Central memory CD8-positive, alpha-beta T cell (primary cell): ENCODE data around the gene SMYD3.
"Not testable (repeated sequence)": the region's sequence is repeated elsewhere in the genome, so short reads cannot be mapped to it uniquely, and the experiment has no call there.

Experiments
- ATAC-seq: fragments of 150-1000 bp; cut with Tn5 transposase; replicated peaks from 2 replicates; pipeline ENCODE4 v1.10.0; 2022; ENCODE audit warnings: mild to moderate bottlenecking, moderate FRiP score, moderate number of reproducible peaks; ENCODE audit not compliant: poor library complexity, severe bottlenecking; ENCODE audit errors: extremely low read depth
- DNase-seq, 2 donors: peaks; one replicate each; pipeline ENCODE4 v3.0.0; 2021; ENCODE audit warnings: low spot score in 2 of 2
- H3K27ac Mint-ChIP-seq: one replicate; pipeline ENCODE4 v1.8.0; 2022; ENCODE audit warnings: low read depth, mild to moderate bottlenecking, moderate library complexity, mixed read lengths
- H3K27me3 Mint-ChIP-seq: one replicate; pipeline ENCODE4 v1.8.0; 2022; ENCODE audit warnings: mixed read lengths
- H3K36me3 Mint-ChIP-seq: one replicate; pipeline ENCODE4 v1.8.0; 2022; ENCODE audit warnings: mild to moderate bottlenecking, moderate library complexity, mixed read lengths; ENCODE audit not compliant: insufficient read depth
- H3K4me1 Mint-ChIP-seq: one replicate; pipeline ENCODE4 v1.8.0; 2022; ENCODE audit warnings: mixed read lengths
- H3K4me3 Mint-ChIP-seq: one replicate; pipeline ENCODE4 v1.8.0; 2022; ENCODE audit warnings: mild to moderate bottlenecking, moderate library complexity, mixed read lengths
- H3K9me3 Mint-ChIP-seq: one replicate; pipeline ENCODE4 v1.8.0; 2022; ENCODE audit warnings: mixed read lengths

The SMYD3 gene

GRCh38 chr1:246080031-246080430 lies 427.0 kb downstream of the SMYD3 start:
- DNase-seq (no peak), ATAC-seq (no peak)
- Mint-ChIP-seq H3K27ac (no peak overlapping the region), H3K36me3 (peaks cover 2% of the 10 kb centered on the region), H3K4me3 (no peak overlapping the region), H3K9me3 (peaks cover 6% of the 10 kb centered on the region), H3K4me1 (peaks cover 10% of the 10 kb centered on the region), H3K27me3 (no peaks in the 10 kb centered on the region)

GRCh38 chr1:246078888-246079252 lies 428.2 kb downstream of the SMYD3 start:
- Mint-ChIP-seq H3K4me3 (no peak overlapping the region), H3K9me3 (peaks cover 6% of the 10 kb centered on the region), H3K27ac (no peak overlapping the region), H3K36me3 (peaks cover 2% of the 10 kb centered on the region), H3K27me3 (no peaks in the 10 kb centered on the region), H3K4me1 (peaks cover 10% of the 10 kb centered on the region)
- DNase-seq (no peak), ATAC-seq (no peak)

DNA sequence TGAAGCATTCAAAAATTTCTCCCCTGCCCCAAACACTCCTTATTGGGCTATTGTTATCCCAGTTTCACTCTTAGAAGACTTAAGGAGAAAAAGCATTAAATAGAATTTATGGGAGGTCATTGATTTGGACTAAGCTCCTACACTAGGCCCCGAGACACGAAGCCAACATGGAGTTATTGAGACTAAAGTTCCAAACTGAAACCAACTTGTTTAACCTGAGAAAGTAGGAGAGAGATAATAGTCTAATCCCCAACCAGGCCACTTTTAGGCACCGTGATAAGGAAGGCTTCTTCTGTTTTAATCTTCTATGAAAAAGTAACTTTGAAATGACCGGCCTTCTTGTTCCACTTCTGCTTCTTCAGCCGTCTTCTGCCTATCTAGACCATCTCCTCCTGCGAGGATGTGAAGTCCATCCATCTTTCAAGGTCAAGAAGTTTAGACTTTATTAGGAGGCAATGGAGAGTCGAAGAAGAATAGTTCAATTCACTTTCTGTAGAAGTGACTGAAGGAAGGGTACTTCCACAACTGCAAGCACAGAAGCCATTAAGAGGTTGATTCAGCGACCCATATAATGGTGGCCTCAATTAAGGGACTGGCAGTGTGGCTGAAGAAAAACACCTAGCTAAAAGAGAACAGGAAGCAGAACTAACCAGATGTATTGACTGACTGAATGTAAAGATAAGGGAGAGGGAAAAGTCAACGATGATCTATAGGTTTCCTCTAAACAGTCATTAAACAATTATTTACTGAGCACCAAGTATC lies 428.8 kb downstream of the SMYD3 start:
- ATAC-seq (no peak), DNase-seq (no peak)
- no peaks in the 10 kb centered on the region for H3K27me3 Mint-ChIP-seq
- no peak overlapping the region for H3K27ac Mint-ChIP-seq
- peaks cover 10% of the 10 kb centered on the region for H3K4me1 Mint-ChIP-seq
- H3K9me3 Mint-ChIP-seq = peaks cover 3% of the 10 kb centered on the region
- peaks cover 2% of the 10 kb centered on the region for H3K36me3 Mint-ChIP-seq
- H3K4me3 Mint-ChIP-seq = no peak overlapping the region

DNA sequence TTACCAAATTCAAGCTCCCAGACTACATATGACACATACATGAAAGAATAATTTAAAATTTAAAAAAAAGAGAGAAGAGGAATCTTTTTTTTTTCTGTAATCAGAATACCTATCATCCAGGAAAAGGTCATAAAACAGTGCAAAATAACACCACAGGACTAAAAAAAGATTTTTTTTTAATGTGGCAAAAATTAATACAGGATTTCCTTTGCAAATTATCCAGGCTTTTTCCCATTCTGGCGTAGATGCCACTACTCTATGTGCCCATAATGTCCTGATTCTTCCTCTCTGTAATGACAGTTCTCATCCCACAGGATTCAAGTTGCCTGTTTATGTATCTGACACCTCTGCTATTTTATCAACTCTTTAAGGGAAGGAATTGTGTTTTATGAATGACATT lies 429.6 kb downstream of the SMYD3 start:
- no peak for DNase-seq
- H3K4me1 Mint-ChIP-seq = peaks cover 10% of the 10 kb centered on the region
- no peaks in the 10 kb centered on the region for H3K27me3 Mint-ChIP-seq
- H3K9me3 Mint-ChIP-seq = no peaks in the 10 kb centered on the region
- ATAC-seq = no peak
- H3K27ac Mint-ChIP-seq = no peak overlapping the region
- no peak overlapping the region for H3K4me3 Mint-ChIP-seq
- H3K36me3 Mint-ChIP-seq = peaks cover 2% of the 10 kb centered on the region

- Mint-ChIP-seq H3K4me3 (no peak overlapping the region), H3K4me1 (peaks cover 7% of the 10 kb centered on the region), H3K36me3 (peaks cover 2% of the 10 kb centered on the region), H3K9me3 (no peaks in the 10 kb centered on the region), H3K27ac (no peak overlapping the region), H3K27me3 (no peaks in the 10 kb centered on the region)
- no peak for ATAC-seq
- DNase-seq = no peak
These were observed 432.7 kb downstream of the SMYD3 start for GRCh38 chr1:246074421-246074820.

- no peak for DNase-seq
- Mint-ChIP-seq H3K4me3 (no peak overlapping the region), H3K27me3 (no peaks in the 10 kb centered on the region), H3K27ac (no peak overlapping the region), H3K9me3 (no peaks in the 10 kb centered on the region), H3K36me3 (no peaks in the 10 kb centered on the region), H3K4me1 (no peaks in the 10 kb centered on the region)
- ATAC-seq = no peak
These were observed 434.6 kb downstream of the SMYD3 start for GRCh38 chr1:246072456-246072955.

- not testable (repeated sequence) for H3K36me3 Mint-ChIP-seq, H3K27ac Mint-ChIP-seq, ATAC-seq, H3K27me3 Mint-ChIP-seq, H3K9me3 Mint-ChIP-seq, H3K4me3 Mint-ChIP-seq, H3K4me1 Mint-ChIP-seq, DNase-seq
These were observed 435.1 kb downstream of the SMYD3 start for GRCh38 chr1:246071981-246072380.

GRCh38 chr1:246071561-246071960 lies 435.5 kb downstream of the SMYD3 start:
- not testable (repeated sequence) for H3K36me3 Mint-ChIP-seq, H3K27ac Mint-ChIP-seq, DNase-seq, ATAC-seq, H3K4me1 Mint-ChIP-seq, H3K4me3 Mint-ChIP-seq, H3K9me3 Mint-ChIP-seq, H3K27me3 Mint-ChIP-seq

GRCh38 chr1:246069581-246069980 lies 437.5 kb downstream of the SMYD3 start:
- Mint-ChIP-seq H3K27ac (no peak overlapping the region), H3K27me3 (no peaks in the 10 kb centered on the region), H3K9me3 (no peaks in the 10 kb centered on the region), H3K4me1 (no peaks in the 10 kb centered on the region), H3K4me3 (no peak overlapping the region), H3K36me3 (no peaks in the 10 kb centered on the region)
- ATAC-seq (no peak), DNase-seq (no peak)

DNA sequence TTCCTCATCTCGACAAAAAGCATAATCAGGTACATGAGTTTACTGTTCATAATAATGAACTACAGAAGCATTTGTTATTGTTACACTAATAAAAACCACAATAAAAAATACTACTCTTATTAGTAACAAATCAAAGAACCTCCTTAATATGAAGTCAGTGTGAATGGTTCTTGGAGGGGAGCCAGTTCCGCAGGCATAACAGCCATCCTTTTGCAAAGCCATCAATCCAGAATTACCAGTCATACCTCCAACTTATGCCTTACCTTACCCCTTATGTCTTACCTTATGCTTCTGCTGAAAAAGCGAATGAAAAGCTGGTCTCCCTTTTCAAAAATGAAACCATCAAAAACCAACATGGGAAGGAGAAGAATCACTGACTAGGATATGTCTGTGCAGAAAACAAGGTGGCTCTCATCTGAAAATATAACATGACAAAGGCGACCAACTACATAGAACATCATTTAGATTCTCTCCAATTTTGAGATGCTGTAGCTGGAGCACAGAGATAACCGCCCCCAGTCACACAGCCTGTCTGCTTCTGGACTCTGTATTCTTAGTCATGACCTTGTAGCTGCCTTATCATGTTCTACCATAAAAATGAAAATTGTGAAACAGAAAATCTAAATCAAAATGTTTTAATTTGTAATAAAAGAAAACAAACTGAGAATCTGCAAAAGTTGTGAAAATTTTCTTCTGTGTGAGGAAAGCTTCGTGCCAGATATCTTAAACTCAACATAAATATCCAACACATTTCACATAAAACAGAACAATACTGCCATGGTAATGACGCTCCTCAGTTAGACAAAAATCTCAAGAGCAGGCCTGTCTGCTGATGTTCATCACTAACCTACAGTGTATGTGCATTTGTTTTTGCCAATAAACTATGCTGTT lies 438.2 kb downstream of the SMYD3 start:
- DNase-seq (no peak), ATAC-seq (no peak)
- H3K4me1 Mint-ChIP-seq = no peaks in the 10 kb centered on the region
- no peak overlapping the region for H3K4me3 Mint-ChIP-seq
- H3K9me3 Mint-ChIP-seq = no peaks in the 10 kb centered on the region
- H3K27me3 Mint-ChIP-seq = no peaks in the 10 kb centered on the region
- no peak overlapping the region for H3K27ac Mint-ChIP-seq
- H3K36me3 Mint-ChIP-seq = no peaks in the 10 kb centered on the region

- Mint-ChIP-seq H3K27me3 (no peaks in the 10 kb centered on the region), H3K36me3 (no peaks in the 10 kb centered on the region), H3K4me1 (no peaks in the 10 kb centered on the region), H3K4me3 (no peak overlapping the region), H3K9me3 (no peaks in the 10 kb centered on the region), H3K27ac (no peak overlapping the region)
- DNase-seq (no peak), ATAC-seq (no peak)
These were observed 438.9 kb downstream of the SMYD3 start for GRCh38 chr1:246068217-246068512.

DNA sequence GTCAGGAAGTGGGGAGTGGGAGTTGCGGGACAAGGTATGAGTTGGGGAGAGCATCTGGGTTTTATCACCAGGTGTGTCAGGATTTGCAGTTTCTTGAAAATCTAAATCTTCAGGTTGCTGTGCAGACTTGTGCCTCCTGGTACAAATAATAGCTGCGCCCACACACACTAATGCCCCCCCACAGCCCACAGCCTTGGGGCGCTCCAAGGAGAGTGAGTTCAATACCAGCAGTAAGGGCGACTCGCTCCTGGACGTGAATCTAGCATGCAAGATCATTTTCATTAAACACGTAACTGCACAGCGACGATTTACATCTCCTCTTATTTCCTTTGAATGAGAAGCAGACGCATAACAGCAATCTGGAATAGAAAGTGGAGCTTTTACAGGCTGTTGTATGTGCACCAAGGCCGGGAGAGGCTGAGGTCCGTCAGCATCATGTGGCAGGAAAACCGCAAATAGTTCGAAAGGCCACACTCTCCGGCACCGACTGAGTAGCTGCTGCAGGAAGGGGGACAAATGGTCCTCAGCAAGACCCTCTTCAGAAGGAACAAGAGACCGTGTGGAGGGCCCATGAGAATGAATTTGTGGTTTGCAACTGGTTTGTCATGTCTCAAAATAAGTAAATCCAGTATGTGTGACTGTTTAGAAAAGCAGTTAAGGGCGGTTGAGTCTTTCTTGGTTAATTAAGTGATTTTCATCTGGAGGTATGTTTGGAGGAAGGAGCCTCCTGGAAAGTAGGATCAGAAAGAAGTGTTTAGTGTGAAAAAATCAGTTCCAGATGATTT lies 439.5 kb downstream of the SMYD3 start:
- no peaks in the 10 kb centered on the region for H3K36me3 Mint-ChIP-seq
- H3K27ac Mint-ChIP-seq = no peak overlapping the region
- H3K27me3 Mint-ChIP-seq = no peaks in the 10 kb centered on the region
- no peaks in the 10 kb centered on the region for H3K4me1 Mint-ChIP-seq
- ATAC-seq = peak; percentile 24
- no peak overlapping the region for H3K4me3 Mint-ChIP-seq
- no peaks in the 10 kb centered on the region for H3K9me3 Mint-ChIP-seq
- no peak for DNase-seq
